SK-N-MC (cell line): ENCODE results near the gene CEP104.
"Not testable (repeated sequence)": the region's sequence is repeated elsewhere in the genome, so short reads cannot be mapped to it uniquely, and the experiment has no call there.

Experiments
- DNase-seq: peaks from one replicate; pipeline ENCODE4 v3.0.0-alpha.2; 2011; ENCODE audit warnings: low read depth, low spot score
- H3K27ac ChIP-seq: fragments of 200-600 bp; sonication (generic); 2 replicates; pipeline ENCODE4 v1.5.1; 2016; ENCODE audit warnings: mixed run types
- H3K36me3 ChIP-seq: fragments of 200-600 bp; sonication (generic); 2 replicates; pipeline ENCODE4 v1.6.1; 2017; ENCODE audit warnings: antibody characterized with exemption, low read length, mixed read lengths; ENCODE audit not compliant: insufficient read depth
- H3K4me3 ChIP-seq: fragments of 200-600 bp; sonication (generic); 2 replicates; pipeline ENCODE4 v1.5.1; 2016
- H3K9ac ChIP-seq: fragments of 200-600 bp; sonication (generic); 2 replicates; pipeline ENCODE4 v1.8.0; 2017; ENCODE audit warnings: mixed run types, mixed read lengths; ENCODE audit not compliant: insufficient read length
- H3K9me3 ChIP-seq: fragments of 200-600 bp; sonication (generic); 2 replicates; pipeline ENCODE4 v1.6.1; 2017; ENCODE audit warnings: low read depth, mild to moderate bottlenecking, antibody characterized with exemption, low read length, moderate library complexity, mixed read lengths
- EZH2 ChIP-seq: fragments of 200-600 bp; sonication (generic); IDR thresholded peaks from one replicate; pipeline ENCODE4 v1.6.1; 2017; ENCODE audit warnings: antibody characterized with exemption
- FOXP2 ChIP-seq: optimal IDR thresholded peaks from 2 replicates; pipeline ENCODE3; 2011; ENCODE audit warnings: mild to moderate bottlenecking, moderate library complexity; ENCODE audit not compliant: insufficient read depth; ENCODE audit errors: extremely low read length, control extremely low read depth
- POLR2AphosphoS5 ChIP-seq: IDR thresholded peaks from 2 replicates; pipeline ENCODE4 v1.6.1; 2012; ENCODE audit warnings: mild to moderate bottlenecking, low read depth, low read length, borderline replicate concordance

The CEP104 gene

GRCh38 chr1:3819771-3820200 lies 37.2 kb downstream of the CEP104 start:
- no peak overlapping the region for H3K27ac ChIP-seq
- H3K9me3 ChIP-seq, result no peaks in the 10 kb centered on the region
- no peak for DNase-seq
- no peak for TF ChIP-seq FOXP2
- TF ChIP-seq EZH2, result no peak
- H3K9ac ChIP-seq, result no peak overlapping the region
- no peak overlapping the region for H3K4me3 ChIP-seq
- no peaks in the 10 kb centered on the region for H3K36me3 ChIP-seq

- H3K4me3 ChIP-seq, result no peak overlapping the region
- H3K9me3 ChIP-seq, result no peaks in the 10 kb centered on the region
- TF ChIP-seq EZH2, result no peak
- TF ChIP-seq FOXP2, result no peak
- TF ChIP-seq POLR2AphosphoS5, result no peak
- H3K36me3 ChIP-seq, result no peaks in the 10 kb centered on the region
- no peak overlapping the region for H3K27ac ChIP-seq
- H3K9ac ChIP-seq, result no peak overlapping the region
- DNase-seq, result no peak
Observed at GRCh38 chr1:3817821-3818597, 39.0 kb downstream of the CEP104 start.

GRCh38 chr1:3817138-3817740 lies 39.8 kb downstream of the CEP104 start:
- Histone ChIP-seq H3K9ac (no peak overlapping the region), H3K4me3 (no peak overlapping the region), H3K9me3 (no peaks in the 10 kb centered on the region), H3K27ac (no peak overlapping the region), H3K36me3 (no peaks in the 10 kb centered on the region)
- no peak for TF ChIP-seq POLR2AphosphoS5
- no peak for TF ChIP-seq FOXP2
- TF ChIP-seq EZH2, result no peak
- no peak for DNase-seq

- TF ChIP-seq EZH2 (no peak), POLR2AphosphoS5 (no peak), FOXP2 (no peak)
- Histone ChIP-seq H3K36me3 (no peaks in the 10 kb centered on the region), H3K27ac (no peak overlapping the region), H3K4me3 (no peak overlapping the region), H3K9ac (no peak overlapping the region), H3K9me3 (no peaks in the 10 kb centered on the region)
- no peak for DNase-seq
Observed at GRCh38 chr1:3816331-3817137, 40.5 kb downstream of the CEP104 start.

DNA sequence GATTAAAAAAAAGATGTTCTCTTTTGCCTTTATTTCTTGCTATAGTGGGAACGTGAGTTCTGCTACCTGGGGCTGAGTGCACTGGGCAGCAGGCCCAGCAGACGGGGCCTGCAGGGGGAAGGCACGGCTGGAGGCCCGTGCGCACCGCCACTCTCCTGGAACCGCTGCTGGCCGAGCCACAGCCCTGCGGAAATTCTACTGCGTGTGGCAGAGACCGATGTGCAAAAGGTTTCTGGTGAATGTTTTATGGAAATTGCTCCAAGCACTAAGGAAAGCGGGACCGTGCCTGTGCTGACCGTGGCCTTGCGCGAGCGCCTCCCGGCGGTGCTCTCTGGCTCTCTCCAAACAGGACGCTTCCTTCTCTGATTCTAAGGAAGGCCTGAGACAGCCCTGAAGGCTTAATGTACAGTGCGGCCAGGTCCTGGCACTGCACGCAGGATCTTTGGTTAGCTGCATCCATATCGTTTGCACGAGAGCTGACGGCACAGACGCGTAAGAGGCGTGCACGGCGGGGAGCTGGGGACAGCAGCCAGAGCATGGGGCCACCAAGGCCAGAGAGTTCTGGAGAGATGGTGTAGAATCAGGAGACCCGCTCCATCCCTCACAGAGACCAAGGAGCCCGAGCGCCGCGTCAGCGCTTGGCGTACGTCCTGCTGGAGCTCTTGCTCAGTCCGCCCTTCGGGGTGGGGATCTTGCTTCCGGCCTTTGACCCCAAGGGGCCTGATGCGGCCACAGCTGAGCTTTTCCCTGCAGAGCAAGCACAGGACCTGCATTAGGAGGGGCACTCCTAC lies 42.0 kb downstream of the CEP104 start:
- Histone ChIP-seq H3K36me3 (no peaks in the 10 kb centered on the region), H3K9me3 (no peaks in the 10 kb centered on the region), H3K9ac (no peak overlapping the region), H3K4me3 (no peak overlapping the region), H3K27ac (no peak overlapping the region)
- TF ChIP-seq EZH2 (no peak), POLR2AphosphoS5 (no peak), FOXP2 (no peak)
- no peak for DNase-seq

DNA sequence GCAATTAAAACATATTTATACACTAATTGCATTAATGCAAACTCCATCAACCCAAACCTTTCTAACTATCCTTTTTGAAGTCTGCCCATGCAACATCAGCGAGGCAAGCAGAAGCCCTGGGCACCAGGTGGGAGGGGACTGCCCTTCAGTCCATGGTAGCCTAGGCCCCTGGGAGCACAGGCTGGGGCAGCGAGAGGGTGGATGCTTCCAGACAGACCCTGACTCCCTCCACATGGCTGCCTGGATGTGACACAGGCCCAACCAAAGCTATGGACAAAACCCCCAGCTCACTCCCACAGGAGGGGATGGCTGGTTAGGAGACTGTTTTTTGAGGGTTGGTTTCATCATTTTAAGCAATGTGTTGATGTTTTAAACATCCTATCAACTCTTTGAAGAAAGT lies 42.9 kb downstream of the CEP104 start:
- TF ChIP-seq POLR2AphosphoS5 (no peak), EZH2 (no peak), FOXP2 (no peak)
- H3K9ac ChIP-seq, result no peak overlapping the region
- DNase-seq, result no peak
- H3K4me3 ChIP-seq, result no peak overlapping the region
- H3K36me3 ChIP-seq, result no peaks in the 10 kb centered on the region
- H3K9me3 ChIP-seq, result no peaks in the 10 kb centered on the region
- H3K27ac ChIP-seq, result no peak overlapping the region

- no peak for TF ChIP-seq EZH2
- TF ChIP-seq FOXP2, result no peak
- no peak for TF ChIP-seq POLR2AphosphoS5
- Histone ChIP-seq H3K9me3 (no peaks in the 10 kb centered on the region), H3K27ac (no peak overlapping the region), H3K9ac (no peak overlapping the region), H3K36me3 (no peaks in the 10 kb centered on the region), H3K4me3 (no peak overlapping the region)
- no peak for DNase-seq
Observed at GRCh38 chr1:3811595-3811911, 45.5 kb downstream of the CEP104 start.

GRCh38 chr1:3810149-3810761 lies 46.8 kb downstream of the CEP104 start:
- H3K27ac ChIP-seq, H3K9ac ChIP-seq, H3K9me3 ChIP-seq, H3K4me3 ChIP-seq, H3K36me3 ChIP-seq, DNase-seq: not testable (repeated sequence)
